Activated CD4-positive, alpha-beta T cell treated with anti-CD3 and anti-CD28 coated beads for 36 hours (primary cell): Measurements from ENCODE around the gene CHCHD6. TPM values are rescaled to one million over a fixed set of nuclear protein-coding genes. Genes with fewer than 3 reads are reported as not detected.

ENCODE experiments used
- ATAC-seq: fragments of 200-7000 bp; cut with Tn5 transposase; one replicate; pipeline ENCODE4 v1.10.0; 2021; ENCODE audit warnings: mild to moderate bottlenecking, moderate library complexity
- CTCF ChIA-PET: fragments of 350-600 bp; sonication (Branson Sonifier 250); formaldehyde crosslinking; loops from one replicate; lab custom pipeline; 2021; ENCODE audit warnings: antibody characterized with exemption; lab: Charles Lee
- POLR2A ChIA-PET: fragments of 350-600 bp; sonication (Branson Sonifier 250); formaldehyde crosslinking; loops from one replicate; lab custom pipeline; 2021; ENCODE audit warnings: antibody characterized with exemption, inconsistent platforms; lab: Charles Lee
- DNase-seq: peaks from one replicate; pipeline ENCODE4 v3.0.0-alpha.2; 2020
- H3K27ac Mint-ChIP-seq: one replicate; pipeline ENCODE4 v1.8.0; 2021; ENCODE audit warnings: mixed read lengths
- H3K27me3 Mint-ChIP-seq: one replicate; pipeline ENCODE4 v1.8.0; 2021; ENCODE audit warnings: mixed read lengths
- H3K36me3 Mint-ChIP-seq: one replicate; pipeline ENCODE4 v1.8.0; 2021; ENCODE audit warnings: low read depth, mixed read lengths
- H3K4me1 Mint-ChIP-seq: one replicate; pipeline ENCODE4 v1.8.0; 2021; ENCODE audit warnings: mixed read lengths
- H3K4me3 Mint-ChIP-seq: one replicate; pipeline ENCODE4 v1.8.0; 2021; ENCODE audit warnings: mild to moderate bottlenecking, moderate library complexity, mixed read lengths
- H3K9me3 Mint-ChIP-seq: one replicate; pipeline ENCODE4 v1.8.0; 2021; ENCODE audit warnings: low read depth, mixed read lengths
- intact Hi-C, 2 experiments: fragments of 100-400 bp; cut with DNase I in 1 of 2; cut with micrococcal nuclease in 1 of 2; formaldehyde crosslinking; loops; one replicate each; pipeline versions ENCODE4 v1.14.2 to v1.15.1; 2022 to 2024; cut with DNase I, micrococcal nuclease
- total RNA-seq, 2 experiments: library from RNA; stranded (reverse); gene quantifications; one replicate each; pipeline ENCODE4 v1.2.3, GENCODE V29; 2021

Gene CHCHD6
- total RNA-seq, 2 experiments from 2014 or later, result 17.1 to 17.7 TPM

GRCh38 chr3:126880901-126881300 is 176.9 kb downstream of the CHCHD6 start:
- DNase-seq (no peak), ATAC-seq (no peak)
- H3K9me3 Mint-ChIP-seq, result no peaks in the 10 kb centered on the region
- ChIA-PET CTCF (no interaction called here), POLR2A (no interaction called here)
- intact Hi-C loops, result no loop called here
- H3K36me3 Mint-ChIP-seq, result no peaks in the 10 kb centered on the region
- H3K4me3 Mint-ChIP-seq, result no peak overlapping the region
- no peaks in the 10 kb centered on the region for H3K27me3 Mint-ChIP-seq
- H3K4me1 Mint-ChIP-seq, result no peaks in the 10 kb centered on the region
- H3K27ac Mint-ChIP-seq, result no peak overlapping the region

GRCh38 chr3:126881861-126882260 is 177.8 kb downstream of the CHCHD6 start:
- ChIA-PET POLR2A (no interaction called here), CTCF (no interaction called here)
- Mint-ChIP-seq H3K27ac (no peak overlapping the region), H3K27me3 (no peaks in the 10 kb centered on the region), H3K4me3 (no peak overlapping the region), H3K36me3 (no peaks in the 10 kb centered on the region), H3K9me3 (no peaks in the 10 kb centered on the region), H3K4me1 (no peaks in the 10 kb centered on the region)
- intact Hi-C loops, result no loop called here
- no peak for DNase-seq
- ATAC-seq, result no peak

- ChIA-PET CTCF (interaction anchor here (0.8 kb wide), 1 partner anchor 645 kb away, joined by 3 read pairs; no protein-coding TSS in a partner anchor), POLR2A (no interaction called here)
- Mint-ChIP-seq H3K27ac (no peak overlapping the region), H3K4me3 (no peak overlapping the region), H3K9me3 (no peaks in the 10 kb centered on the region), H3K36me3 (peaks cover under 1% of the 10 kb centered on the region), H3K27me3 (no peaks in the 10 kb centered on the region), H3K4me1 (no peaks in the 10 kb centered on the region)
- intact Hi-C loops, result no loop called here
- ATAC-seq (no peak), DNase-seq (no peak)
Measured at GRCh38 chr3:126883241-126883640, 179.2 kb downstream of the CHCHD6 start.

GRCh38 chr3:126885425-126885824 is 181.4 kb downstream of the CHCHD6 start:
- no peaks in the 10 kb centered on the region for H3K9me3 Mint-ChIP-seq
- ATAC-seq, result no peak
- intact Hi-C loops, result no loop called here
- DNase-seq, result no peak
- no peak overlapping the region for H3K4me3 Mint-ChIP-seq
- CTCF ChIA-PET, result no interaction called here
- H3K36me3 Mint-ChIP-seq, result peaks cover 2% of the 10 kb centered on the region
- POLR2A ChIA-PET, result no interaction called here
- no peaks in the 10 kb centered on the region for H3K4me1 Mint-ChIP-seq
- no peak overlapping the region for H3K27ac Mint-ChIP-seq
- H3K27me3 Mint-ChIP-seq, result no peaks in the 10 kb centered on the region

- H3K9me3 Mint-ChIP-seq, result no peaks in the 10 kb centered on the region
- H3K27me3 Mint-ChIP-seq, result no peaks in the 10 kb centered on the region
- intact Hi-C loops, result no loop called here
- H3K27ac Mint-ChIP-seq, result no peak overlapping the region
- no peak for DNase-seq
- no peak for ATAC-seq
- H3K4me1 Mint-ChIP-seq, result no peaks in the 10 kb centered on the region
- H3K4me3 Mint-ChIP-seq, result no peak overlapping the region
- POLR2A ChIA-PET, result no interaction called here
- CTCF ChIA-PET, result no interaction called here
- H3K36me3 Mint-ChIP-seq, result peaks cover 2% of the 10 kb centered on the region
Measured at GRCh38 chr3:126886217-126886616, 182.2 kb downstream of the CHCHD6 start.

GRCh38 chr3:126887686-126888085 is 183.6 kb downstream of the CHCHD6 start:
- CTCF ChIA-PET, result no interaction called here
- Mint-ChIP-seq H3K4me1 (no peaks in the 10 kb centered on the region), H3K27me3 (no peaks in the 10 kb centered on the region), H3K4me3 (no peak overlapping the region), H3K36me3 (peaks cover 2% of the 10 kb centered on the region), H3K27ac (no peak overlapping the region), H3K9me3 (no peaks in the 10 kb centered on the region)
- DNase-seq, result no peak
- POLR2A ChIA-PET, result no interaction called here
- no peak for ATAC-seq
- intact Hi-C loops, result no loop called here

GRCh38 chr3:126888186-126888760 is 184.2 kb downstream of the CHCHD6 start:
- H3K27me3 Mint-ChIP-seq, result no peaks in the 10 kb centered on the region
- H3K4me1 Mint-ChIP-seq, result no peaks in the 10 kb centered on the region
- POLR2A ChIA-PET, result no interaction called here
- no peak for DNase-seq
- no peaks in the 10 kb centered on the region for H3K9me3 Mint-ChIP-seq
- intact Hi-C loops, result no loop called here
- H3K27ac Mint-ChIP-seq, result no peak overlapping the region
- H3K36me3 Mint-ChIP-seq, result peaks cover 2% of the 10 kb centered on the region
- no peak overlapping the region for H3K4me3 Mint-ChIP-seq
- ATAC-seq, result no peak
- CTCF ChIA-PET, result no interaction called here

GRCh38 chr3:126889276-126890201 is 185.5 kb downstream of the CHCHD6 start:
- intact Hi-C loops, result no loop called here
- H3K36me3 Mint-ChIP-seq, result peaks cover 2% of the 10 kb centered on the region
- ChIA-PET POLR2A (no interaction called here), CTCF (no interaction called here)
- no peaks in the 10 kb centered on the region for H3K9me3 Mint-ChIP-seq
- DNase-seq, result no peak
- no peak overlapping the region for H3K27ac Mint-ChIP-seq
- H3K4me1 Mint-ChIP-seq, result no peaks in the 10 kb centered on the region
- no peaks in the 10 kb centered on the region for H3K27me3 Mint-ChIP-seq
- no peak overlapping the region for H3K4me3 Mint-ChIP-seq
- ATAC-seq, result no peak

GRCh38 chr3:126891141-126891540 is 187.1 kb downstream of the CHCHD6 start:
- H3K9me3 Mint-ChIP-seq, result no peaks in the 10 kb centered on the region
- peaks cover 2% of the 10 kb centered on the region for H3K36me3 Mint-ChIP-seq
- POLR2A ChIA-PET, result no interaction called here
- H3K27me3 Mint-ChIP-seq, result no peaks in the 10 kb centered on the region
- CTCF ChIA-PET, result no interaction called here
- DNase-seq (no peak), ATAC-seq (no peak)
- H3K4me1 Mint-ChIP-seq, result no peaks in the 10 kb centered on the region
- intact Hi-C loops, result no loop called here
- H3K4me3 Mint-ChIP-seq, result no peak overlapping the region
- no peak overlapping the region for H3K27ac Mint-ChIP-seq

- H3K4me1 Mint-ChIP-seq, result no peaks in the 10 kb centered on the region
- peaks cover 2% of the 10 kb centered on the region for H3K36me3 Mint-ChIP-seq
- no peak overlapping the region for H3K4me3 Mint-ChIP-seq
- H3K9me3 Mint-ChIP-seq, result no peaks in the 10 kb centered on the region
- intact Hi-C loops, result no loop called here
- no peak overlapping the region for H3K27ac Mint-ChIP-seq
- POLR2A ChIA-PET, result no interaction called here
- CTCF ChIA-PET, result interaction anchor here (0.6 kb wide), 1 partner anchor 483 kb away, joined by 3 read pairs; no protein-coding TSS in a partner anchor
- no peaks in the 10 kb centered on the region for H3K27me3 Mint-ChIP-seq
- no peak for ATAC-seq
- no peak for DNase-seq
Measured at GRCh38 chr3:126891791-126892190, 187.8 kb downstream of the CHCHD6 start.

- Mint-ChIP-seq H3K27ac (no peak overlapping the region), H3K4me1 (no peaks in the 10 kb centered on the region), H3K27me3 (no peaks in the 10 kb centered on the region), H3K4me3 (no peak overlapping the region), H3K9me3 (no peaks in the 10 kb centered on the region), H3K36me3 (no peaks in the 10 kb centered on the region)
- intact Hi-C loops, result no loop called here
- POLR2A ChIA-PET, result no interaction called here
- DNase-seq, result no peak
- ATAC-seq, result no peak
- CTCF ChIA-PET, result no interaction called here
Measured at GRCh38 chr3:126893651-126894050, 189.6 kb downstream of the CHCHD6 start.

GRCh38 chr3:126894475-126894874 is 190.4 kb downstream of the CHCHD6 start:
- Mint-ChIP-seq H3K4me1 (no peaks in the 10 kb centered on the region), H3K27ac (no peak overlapping the region), H3K9me3 (no peaks in the 10 kb centered on the region), H3K36me3 (peaks cover 2% of the 10 kb centered on the region), H3K27me3 (no peaks in the 10 kb centered on the region), H3K4me3 (no peak overlapping the region)
- ATAC-seq (no peak), DNase-seq (no peak)
- CTCF ChIA-PET, result interaction anchor here (0.8 kb wide), 1 partner anchor 154 kb away, joined by 3 read pairs; no protein-coding TSS in a partner anchor
- POLR2A ChIA-PET, result no interaction called here
- intact Hi-C loops, result no loop called here
